Endothelial cell of umbilical vein (primary cell): ENCODE results near the gene CERS6. TPM values are rescaled to one million over a fixed set of nuclear protein-coding genes. Genes with fewer than 3 reads are reported as not detected.

Experiments
- BruUV-seq: library from RNA; stranded (reverse); fragments of 400-500 nt; replicated peaks from 2 replicates; lab custom pipeline; 2021; lab: Mats Ljungman, UMichigan
- CTCF ChIA-PET: fragments of 300-600, 350-600 bp; sonication (Branson Sonifier 250); formaldehyde crosslinking; loops from one replicate; lab custom pipeline; 2021; ENCODE audit warnings: antibody characterized with exemption, inconsistent platforms; lab: Charles Lee
- POLR2A ChIA-PET: fragments of 300-600, 350-600 bp; sonication (Branson Sonifier 250); formaldehyde crosslinking; loops from one replicate; lab custom pipeline; 2021; ENCODE audit warnings: antibody characterized with exemption, inconsistent platforms; lab: Charles Lee
- DNase-seq: peaks from one replicate; pipeline ENCODE4 v3.0.0-alpha.2; 2011; ENCODE audit warnings: low read depth, low spot score
- FAIRE-seq: peaks from 2 replicates; lab custom pipeline; 2011; peaks lifted over from hg19 to GRCh38; lab: Jason Lieb, UNC
- H2AFZ ChIP-seq: 2 replicates; pipeline ENCODE4 v1.6.0; 2012; ENCODE audit warnings: low read depth, low read length, control low read depth, inconsistent platforms
- H3K27ac ChIP-seq: 2 replicates; pipeline ENCODE4 v1.5.1; 2011; ENCODE audit warnings: low read depth, mild to moderate bottlenecking, control low read depth, low read length, moderate library complexity; ENCODE audit not compliant: insufficient read depth
- H3K27me3 ChIP-seq, 2 experiments: 2 replicates each; pipeline versions ENCODE4 v1.6.0 to v1.6.1; 2011; ENCODE audit warnings: low read length in 2 of 2, mixed read lengths in 1 of 2; ENCODE audit not compliant: control insufficient read depth in 2 of 2, insufficient read depth in 2 of 2
- H3K36me3 ChIP-seq, 2 experiments: 2 replicates in 1 of 2; 3 replicates in 1 of 2; pipeline ENCODE4 v1.5.1; 2011; ENCODE audit warnings: low read length in 2 of 2, mild to moderate bottlenecking in 1 of 2, moderate library complexity in 1 of 2; ENCODE audit not compliant: control insufficient read depth in 2 of 2, insufficient read depth in 2 of 2; ENCODE audit errors: extremely low read depth in 1 of 2
- H3K4me1 ChIP-seq: 3 replicates; pipeline ENCODE4 v1.5.1; 2011; ENCODE audit warnings: mild to moderate bottlenecking, low read length; ENCODE audit not compliant: control insufficient read depth, insufficient read depth; ENCODE audit errors: extremely low read depth
- H3K4me2 ChIP-seq: 2 replicates; pipeline ENCODE4 v1.6.1; 2011; ENCODE audit warnings: low read length, control low read depth, mixed read lengths; ENCODE audit not compliant: insufficient read depth
- H3K4me3 ChIP-seq, 3 experiments: fragments of 200-600 bp in 1 of 3; sonication (generic), shearing (Covaris generic) in 1 of 3; replicated peaks in 1 of 3; 2 replicates each; pipeline ENCODE4 v1.5.1; 2011 to 2016; ENCODE audit warnings: control low read depth in 3 of 3, low read length in 3 of 3, mild to moderate bottlenecking in 2 of 3, inconsistent platforms in 1 of 3, low read depth in 1 of 3, moderate library complexity in 1 of 3; ENCODE audit not compliant: insufficient read depth in 1 of 3
- H3K79me2 ChIP-seq: 2 replicates; pipeline ENCODE4 v1.6.0; 2012; ENCODE audit warnings: low read length, inconsistent platforms; ENCODE audit not compliant: control insufficient read depth, insufficient read depth
- H3K9ac ChIP-seq: replicated peaks from 2 replicates; pipeline ENCODE3; 2011; ENCODE audit warnings: low read length, control low read depth; ENCODE audit not compliant: insufficient read depth; ENCODE audit errors: extremely low read depth
- H3K9me1 ChIP-seq: replicated peaks from 3 replicates; pipeline ENCODE4 v1.6.0; 2011; ENCODE audit warnings: mild to moderate bottlenecking, low read length; ENCODE audit not compliant: control insufficient read depth, insufficient read depth; ENCODE audit errors: extremely low read depth
- H3K9me3 ChIP-seq: replicated peaks from 2 replicates; pipeline ENCODE4 v1.5.1; 2012; ENCODE audit warnings: low read length, inconsistent platforms; ENCODE audit not compliant: control insufficient read depth, insufficient read depth
- H4K20me1 ChIP-seq: replicated peaks from 2 replicates; pipeline ENCODE3; 2011; ENCODE audit warnings: mild to moderate bottlenecking, low read length; ENCODE audit not compliant: control insufficient read depth, insufficient read depth; ENCODE audit errors: extremely low read depth
- CTCF ChIP-seq, 2 donors: IDR thresholded peaks; 1 replicate in 1 of 2; 2 replicates in 1 of 2; pipeline ENCODE4 v1.5.1; 2011; ENCODE audit warnings: low read length in 2 of 2, mild to moderate bottlenecking in 2 of 2, moderate library complexity in 2 of 2, control low read depth in 1 of 2, inconsistent platforms in 1 of 2, low read depth in 1 of 2; ENCODE audit not compliant: insufficient read depth in 1 of 2; ENCODE audit errors: extremely low read depth in 1 of 2
- EZH2 ChIP-seq: IDR thresholded peaks from 2 replicates; pipeline ENCODE4 v1.6.1; 2012; ENCODE audit warnings: borderline replicate concordance, low read depth, mild to moderate bottlenecking, moderate library complexity, low read length, inconsistent platforms; ENCODE audit not compliant: severe bottlenecking
- FOS ChIP-seq: IDR thresholded peaks from 2 replicates; pipeline ENCODE4 v1.6.1; 2011; ENCODE audit warnings: mild to moderate bottlenecking, low read length, moderate library complexity, borderline replicate concordance; ENCODE audit not compliant: insufficient read depth
- GATA2 ChIP-seq: IDR thresholded peaks from 2 replicates; pipeline ENCODE4 v1.7.0; 2011; ENCODE audit warnings: low read depth, mild to moderate bottlenecking, moderate library complexity, mixed read lengths, low read length; ENCODE audit not compliant: insufficient read length, insufficient read depth
- JUN ChIP-seq: IDR thresholded peaks from 2 replicates; pipeline ENCODE4 v1.6.1; 2011; ENCODE audit warnings: borderline replicate concordance, low read depth; ENCODE audit not compliant: insufficient read length, insufficient read depth
- MAX ChIP-seq: IDR thresholded peaks from 2 replicates; pipeline ENCODE4 v1.6.1; 2011; ENCODE audit not compliant: insufficient read depth, insufficient read length
- MYC ChIP-seq: IDR thresholded peaks from one replicate; pipeline ENCODE4 v1.6.1; 2011; ENCODE audit warnings: mild to moderate bottlenecking, low read depth, low read length
- POLR2AphosphoS5 ChIP-seq: IDR thresholded peaks from 2 replicates; pipeline ENCODE4 v1.6.1; 2012; ENCODE audit warnings: low read depth, mild to moderate bottlenecking, control low read depth, low read length, moderate library complexity; ENCODE audit not compliant: insufficient read depth
- dilution Hi-C: fragments of 300-500 bp; cut with MboI; formaldehyde crosslinking; loops from one replicate; pipeline ENCODE4 v1.15.0; 2019; ENCODE audit warnings: low sequenced_read_pairs; ENCODE audit not compliant: extremely low pct_ligation_motif_present
- intact Hi-C: fragments of 100-400 bp; cut with micrococcal nuclease; formaldehyde crosslinking; loops from one replicate; pipeline ENCODE4 v1.10.0; 2022
- polyA plus RNA-seq, 4 experiments: library from polyadenylated mRNA; depleted of rRNA in 3 of 4; stranded (reverse) in 3 of 4; unstranded in 1 of 4; fragments of >200 nt; gene quantifications; 2 replicates each; pipeline versions ENCODE4 v1.2.1 to v1.2.3, GENCODE V29; 2011 to 2012; ENCODE audit warnings: missing spikeins in 1 of 4
- total RNA-seq: library from RNA; stranded (reverse); gene quantifications from 2 replicates; pipeline ENCODE4 v1.2.3, GENCODE V29; 2021

The CERS6 gene
- total and polyA plus RNA-seq, 2 donors (not counting 3 experiments of a cell fraction or from before 2014, with no cell fraction given): 2.7 to 11.7 TPM

GRCh38 chr2:168662651-168663208 is 206.7 kb downstream of the CERS6 start:
- Histone ChIP-seq H4K20me1 (no peaks in the 10 kb centered on the region), H3K9ac (no peak overlapping the region), H3K27ac (no peak overlapping the region), H3K4me1 (no peaks in the 10 kb centered on the region), H3K36me3 (no peaks in the 10 kb centered on the region), H3K27me3 (no peaks in the 10 kb centered on the region), H3K79me2 (no peaks in the 10 kb centered on the region), H3K4me3 (no peak overlapping the region), H2AFZ (no peak overlapping the region), H3K4me2 (no peak overlapping the region), H3K9me3 (no peaks in the 10 kb centered on the region), H3K9me1 (no peaks in the 10 kb centered on the region)
- dilution Hi-C loops: no loop called here
- CTCF ChIA-PET: interaction anchor here (0.9 to 1.0 kb wide), 2 partner anchors 16 to 134 kb away, joined by 3 read pairs; no protein-coding TSS in a partner anchor
- POLR2A ChIA-PET: no interaction called here
- TF ChIP-seq POLR2AphosphoS5 (no peak), GATA2 (no peak), FOS (no peak), MYC (no peak), JUN (no peak), MAX (no peak), EZH2 (no peak), CTCF (IDR thresholded peaks at IDR 0.05; ENCODE audit: extremely low read depth in 1 of 2, insufficient read depth in 1 of 2, low read depth in 1 of 2, low read length in 2 of 2) (no peak)
- no peak for DNase-seq
- intact Hi-C loops: no loop called here
- FAIRE-seq: no peak
- BruUV-seq: no TSS peak
